ENCODE measurements around the gene LHFPL3.
"Not testable (repeated sequence)": the region's sequence is repeated elsewhere in the genome, so short reads cannot be mapped to it uniquely, and the experiment has no call there.

LHFPL3 gene

GRCh38 chr7:104595591-104595990, 267.2 kb downstream of the LHFPL3 start:
- DNase-seq (ENCODE audit: low read depth) = not testable (repeated sequence)

DNA sequence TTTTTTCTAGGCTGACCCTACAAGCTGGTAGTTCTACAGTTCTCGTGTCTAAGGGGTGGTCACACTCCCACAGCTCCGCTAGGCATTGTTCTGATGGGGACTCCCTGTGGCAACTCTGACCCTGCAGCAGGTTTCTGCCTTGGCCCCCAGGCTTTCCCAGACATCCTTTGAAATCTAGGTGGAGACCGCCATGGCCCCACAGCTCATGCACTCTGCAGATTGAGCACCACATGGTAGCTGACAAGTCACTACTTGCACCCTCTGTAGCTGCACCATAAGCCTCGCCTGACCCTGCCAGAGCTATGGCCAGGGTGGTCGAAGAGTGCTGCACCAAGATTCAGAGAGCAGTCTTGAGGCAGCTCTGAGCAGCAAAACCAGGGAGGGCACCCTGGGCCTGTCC, 275.6 kb downstream of the LHFPL3 start:
- no peak for DNase-seq (ENCODE audit: low read depth)

DNA sequence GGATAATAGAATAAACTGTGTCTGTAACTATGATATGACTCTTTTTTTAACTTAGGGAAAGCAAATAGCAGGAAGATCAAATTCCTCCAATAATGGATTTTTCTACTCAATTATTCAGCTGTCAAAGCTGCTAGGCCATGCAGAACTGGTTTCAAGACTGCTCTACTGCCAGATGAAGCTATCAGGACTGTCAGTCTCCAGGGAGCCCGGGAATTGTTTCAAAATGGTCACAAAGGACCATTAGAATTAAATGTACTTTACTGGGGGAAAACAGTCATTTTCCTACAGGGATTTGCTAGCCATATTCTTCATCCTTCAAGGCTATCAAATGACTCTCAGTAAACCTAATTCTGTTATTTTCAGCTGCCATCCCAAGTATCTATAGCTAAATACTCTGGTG, 276.3 kb downstream of the LHFPL3 start:
- DNase-seq (ENCODE audit: low read depth) = no peak

- DNase-seq (ENCODE audit: low read depth) = no peak
Measured at GRCh38 chr7:104621321-104621720, 292.9 kb downstream of the LHFPL3 start.

GRCh38 chr7:104625956-104626355, 297.6 kb downstream of the LHFPL3 start:
- no peak for DNase-seq (ENCODE audit: low read depth)

- DNase-seq (ENCODE audit: low read depth) = no peak
Measured at GRCh38 chr7:104627516-104627915, 299.1 kb downstream of the LHFPL3 start.

DNA sequence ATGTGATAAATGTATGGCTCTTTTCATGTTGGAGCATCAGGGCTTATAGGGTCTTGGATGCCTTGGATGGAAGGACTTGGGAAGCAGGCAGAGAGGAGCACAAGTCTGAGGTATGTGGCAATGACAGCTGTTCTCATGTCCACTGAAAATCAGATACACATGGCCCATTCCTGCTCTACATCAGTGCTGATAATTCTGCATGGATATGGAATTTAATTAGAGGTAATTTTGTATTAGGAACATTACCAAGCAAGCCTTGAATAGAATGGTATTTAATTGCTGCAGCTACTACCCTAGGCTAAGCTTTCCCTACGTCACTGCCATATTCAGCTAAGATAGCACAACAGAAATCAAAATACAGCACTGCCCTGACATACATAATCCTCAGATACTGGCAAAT, 299.6 kb downstream of the LHFPL3 start:
- DNase-seq (ENCODE audit: low read depth) = no peak

- DNase-seq (ENCODE audit: low read depth) = no peak
Measured at GRCh38 chr7:104629408-104629807, 301.0 kb downstream of the LHFPL3 start.

- no peak for DNase-seq (ENCODE audit: low read depth)
Measured at GRCh38 chr7:104640506-104640905, 312.1 kb downstream of the LHFPL3 start.

DNA sequence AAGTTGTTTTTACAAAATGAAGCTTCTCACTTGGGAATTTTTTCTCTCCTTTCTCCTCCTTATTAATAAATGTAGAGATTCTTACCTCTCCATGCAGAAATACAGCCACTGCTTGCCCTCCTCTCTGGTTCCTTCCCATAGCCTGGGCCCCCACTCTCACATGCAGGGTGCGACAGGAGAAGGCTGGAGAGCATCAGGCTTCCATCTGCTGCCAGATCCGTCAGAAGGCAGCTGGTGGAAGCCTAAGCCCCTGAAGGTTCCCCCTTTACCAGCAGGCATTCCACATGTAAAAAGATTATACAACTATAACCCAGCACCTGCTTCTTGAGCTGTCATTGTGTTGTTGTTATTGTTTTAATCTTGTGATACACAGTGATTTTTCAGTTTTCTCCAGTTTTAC, 314.2 kb downstream of the LHFPL3 start:
- DNase-seq (ENCODE audit: low read depth) = no peak

- no peak for DNase-seq (ENCODE audit: low read depth)
Measured at GRCh38 chr7:104643587-104644217, 315.3 kb downstream of the LHFPL3 start.

DNA sequence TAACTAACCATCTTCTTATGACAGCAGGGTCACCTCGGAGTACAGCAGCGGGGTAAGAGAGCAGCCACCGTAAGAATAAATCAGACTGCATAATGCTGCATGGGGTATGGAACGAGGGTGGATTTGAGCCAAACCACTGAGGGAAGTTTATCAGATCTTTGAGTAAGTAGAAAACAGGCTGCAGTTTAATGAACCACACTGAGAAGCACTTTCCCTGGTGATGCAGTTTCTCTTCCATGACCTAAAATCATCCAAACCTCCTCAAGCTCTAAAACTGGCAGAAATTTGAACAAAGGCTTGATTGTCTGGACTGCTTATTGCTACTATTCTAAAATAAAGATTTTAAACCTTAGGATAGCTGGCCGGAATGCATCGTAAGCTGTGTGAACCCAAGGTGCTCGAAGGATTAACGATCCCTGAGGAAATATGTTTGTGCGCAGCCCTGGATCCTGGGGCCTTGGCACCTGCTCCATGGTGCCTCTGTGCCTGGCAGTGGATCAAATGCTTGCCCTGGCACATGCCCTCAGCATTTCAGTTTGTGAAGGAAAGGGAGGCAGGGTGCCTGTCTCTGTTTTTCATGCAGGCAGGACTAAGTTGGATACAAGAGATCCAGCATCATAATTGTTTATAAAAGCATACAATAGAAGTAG, 322.7 kb downstream of the LHFPL3 start:
- DNase-seq (ENCODE audit: low read depth) = no peak

GRCh38 chr7:104652434-104652833, 324.0 kb downstream of the LHFPL3 start:
- no peak for DNase-seq (ENCODE audit: low read depth)

GRCh38 chr7:104652865-104653264, 324.5 kb downstream of the LHFPL3 start:
- DNase-seq (ENCODE audit: low read depth) = no peak

- no peak for DNase-seq (ENCODE audit: low read depth)
Measured at GRCh38 chr7:104653825-104654401, 325.5 kb downstream of the LHFPL3 start.

DNA sequence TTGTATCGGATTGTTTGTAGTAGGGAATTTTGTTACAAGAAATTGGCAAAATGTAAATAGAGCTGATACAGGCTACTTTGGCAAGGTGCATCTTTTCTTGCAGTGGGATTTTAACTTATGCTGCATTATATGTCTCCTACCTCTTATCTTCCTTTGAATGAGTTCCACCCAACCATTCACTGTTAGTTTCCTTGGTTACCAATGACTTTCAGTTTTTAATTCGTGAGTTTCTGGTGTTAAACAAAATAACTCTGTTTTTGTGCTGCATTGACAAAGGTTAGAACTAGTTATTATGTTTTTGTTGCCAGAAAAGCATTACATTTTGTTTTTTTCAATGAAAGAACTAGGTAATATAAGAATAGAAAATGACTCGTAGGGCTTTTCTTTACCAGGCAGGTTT, 327.2 kb downstream of the LHFPL3 start:
- no peak for DNase-seq (ENCODE audit: low read depth)

DNA sequence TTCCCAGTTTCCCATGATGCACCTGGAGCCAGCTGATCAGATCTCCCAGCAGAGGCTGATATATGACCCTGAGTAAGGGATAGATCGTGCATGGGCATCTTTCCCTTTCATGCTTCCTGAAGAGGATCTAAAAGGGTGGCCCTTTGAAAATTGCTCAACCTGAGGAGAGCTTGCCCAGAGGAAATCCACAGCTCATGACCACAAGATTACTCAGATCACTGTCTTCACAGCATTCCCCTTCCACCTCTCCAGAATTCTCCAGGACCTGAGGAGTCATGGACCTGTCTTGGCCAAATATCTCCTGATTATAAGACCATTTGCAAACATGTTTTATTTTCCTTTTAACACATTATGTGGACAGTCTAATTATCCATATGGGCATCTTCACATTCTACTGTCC, 328.1 kb downstream of the LHFPL3 start:
- DNase-seq (ENCODE audit: low read depth) = no peak

DNA sequence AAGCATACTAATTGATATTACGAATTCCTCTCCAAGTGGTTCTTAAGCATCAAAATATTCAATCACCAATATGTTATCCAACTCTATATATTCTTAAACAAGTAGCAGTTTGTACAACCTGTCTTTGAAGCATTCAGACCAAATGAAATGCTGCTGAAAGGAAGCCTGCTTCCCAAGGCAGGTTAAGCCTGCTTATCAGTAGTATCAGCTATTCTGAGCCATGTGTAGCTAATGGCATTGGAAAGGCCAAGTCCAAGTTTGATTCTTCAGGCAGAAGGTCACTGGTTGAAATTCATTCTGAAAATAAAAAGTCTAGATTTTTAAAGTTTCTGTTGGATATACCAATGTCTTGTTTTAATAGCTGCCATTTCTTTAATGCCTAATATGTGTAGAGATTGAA, 328.7 kb downstream of the LHFPL3 start:
- DNase-seq (ENCODE audit: low read depth) = no peak

- no peak for DNase-seq (ENCODE audit: low read depth)
Measured at GRCh38 chr7:104661575-104661974, 333.2 kb downstream of the LHFPL3 start.

- no peak for DNase-seq (ENCODE audit: low read depth)
Measured at GRCh38 chr7:104664648-104665047, 336.2 kb downstream of the LHFPL3 start.

GRCh38 chr7:104677587-104677986, 349.2 kb downstream of the LHFPL3 start:
- DNase-seq (ENCODE audit: low read depth) = no peak

- no peak for DNase-seq (ENCODE audit: low read depth)
Measured at GRCh38 chr7:104679085-104679484, 350.7 kb downstream of the LHFPL3 start.

- no peak for DNase-seq (ENCODE audit: low read depth)
Measured at GRCh38 chr7:104686286-104686685, 357.9 kb downstream of the LHFPL3 start.

DNA sequence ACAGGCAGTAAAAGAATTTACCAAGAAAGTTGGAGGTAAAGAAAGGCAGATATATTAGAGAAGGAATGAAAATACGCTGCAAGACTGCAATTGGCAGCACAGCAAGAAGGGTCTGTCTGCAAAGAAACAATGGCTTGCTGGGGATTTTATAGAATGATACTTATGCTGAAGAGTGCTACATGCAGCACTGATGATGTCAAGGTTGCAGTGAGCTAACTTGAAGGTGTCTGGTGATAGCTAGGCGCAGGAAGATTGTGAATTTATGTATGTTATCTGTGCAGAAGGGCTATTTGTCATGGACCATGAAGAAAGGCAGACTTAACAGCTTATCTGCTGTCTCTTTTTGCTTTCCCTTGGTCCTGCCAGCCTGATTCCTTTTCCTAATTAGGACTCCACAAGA, 366.3 kb downstream of the LHFPL3 start:
- no peak for DNase-seq (ENCODE audit: low read depth)

All from fibroblast of the conjunctiva (primary cell).